GM12874 (cell line): ENCODE results near the gene VSTM2B.

ENCODE experiments used
- CTCF ChIP-seq: IDR thresholded peaks from 2 replicates; pipeline ENCODE4 v1.5.1; 2011; ENCODE audit warnings: low read depth, mild to moderate bottlenecking, control low read depth, low read length, moderate library complexity; ENCODE audit not compliant: insufficient read depth

The VSTM2B gene

GRCh38 chr19:29562299-29563297, 36.8 kb downstream of the VSTM2B start:
- TF ChIP-seq CTCF = no peak

GRCh38 chr19:29563486-29564101, 37.8 kb downstream of the VSTM2B start:
- TF ChIP-seq CTCF = no peak

- TF ChIP-seq CTCF = no peak
Observed at GRCh38 chr19:29564574-29565005, 38.8 kb downstream of the VSTM2B start.

GRCh38 chr19:29565171-29565570, 39.4 kb downstream of the VSTM2B start:
- no peak for TF ChIP-seq CTCF

- TF ChIP-seq CTCF = no peak
Observed at GRCh38 chr19:29566496-29567054, 40.8 kb downstream of the VSTM2B start.

- TF ChIP-seq CTCF = no peak
Observed at GRCh38 chr19:29567366-29567915, 41.6 kb downstream of the VSTM2B start.
